NCI-H2107 treated with DMSO at 0.1 percent for 48 hours (cell line): ENCODE measurements around the gene TNFRSF4.

Source experiments
- DNase-seq: peaks from one replicate; lab custom pipeline; 2025; ENCODE audit not compliant: unreplicated experiment; lab: John Stamatoyannopoulos, UW

Gene TNFRSF4

DNA sequence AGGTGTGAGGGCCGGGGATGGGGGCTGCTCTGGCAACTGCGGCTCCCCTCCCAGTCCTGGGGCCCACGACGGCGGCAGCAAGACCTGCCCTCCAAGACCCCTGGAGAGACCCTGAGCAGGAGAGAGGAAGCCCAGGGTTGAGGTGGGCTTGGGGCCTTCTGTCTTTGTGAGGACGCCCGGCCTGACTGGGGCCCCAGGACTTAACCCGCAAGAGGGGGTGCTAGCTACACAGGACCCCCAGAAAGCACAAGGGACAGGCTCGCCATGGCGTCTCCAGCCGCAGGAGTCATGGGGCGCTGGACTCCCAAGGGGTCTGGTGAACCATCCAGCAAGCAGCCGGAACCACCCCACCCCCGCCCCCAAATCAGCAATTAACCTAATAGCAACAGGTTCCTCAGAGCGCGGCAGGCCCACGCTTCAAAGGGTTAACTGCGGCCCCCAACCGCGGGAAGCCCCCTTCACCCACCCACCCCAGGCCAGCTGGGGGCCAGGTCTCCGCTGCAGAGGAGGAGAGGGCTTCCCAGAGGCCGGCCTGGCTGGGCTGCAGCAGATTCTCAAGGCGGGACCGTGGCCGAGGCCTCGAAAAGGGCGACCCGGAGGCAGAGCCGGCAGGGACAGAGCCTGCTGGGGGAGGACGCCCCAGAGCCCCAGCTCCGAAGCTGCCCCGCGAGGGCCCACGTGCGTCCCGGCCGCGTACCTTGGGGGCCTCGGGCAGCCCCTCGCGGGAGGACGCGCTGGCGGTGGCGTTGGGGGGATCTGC, 32.0 kb upstream of the TNFRSF4 start:
- no peak for DNase-seq

DNA sequence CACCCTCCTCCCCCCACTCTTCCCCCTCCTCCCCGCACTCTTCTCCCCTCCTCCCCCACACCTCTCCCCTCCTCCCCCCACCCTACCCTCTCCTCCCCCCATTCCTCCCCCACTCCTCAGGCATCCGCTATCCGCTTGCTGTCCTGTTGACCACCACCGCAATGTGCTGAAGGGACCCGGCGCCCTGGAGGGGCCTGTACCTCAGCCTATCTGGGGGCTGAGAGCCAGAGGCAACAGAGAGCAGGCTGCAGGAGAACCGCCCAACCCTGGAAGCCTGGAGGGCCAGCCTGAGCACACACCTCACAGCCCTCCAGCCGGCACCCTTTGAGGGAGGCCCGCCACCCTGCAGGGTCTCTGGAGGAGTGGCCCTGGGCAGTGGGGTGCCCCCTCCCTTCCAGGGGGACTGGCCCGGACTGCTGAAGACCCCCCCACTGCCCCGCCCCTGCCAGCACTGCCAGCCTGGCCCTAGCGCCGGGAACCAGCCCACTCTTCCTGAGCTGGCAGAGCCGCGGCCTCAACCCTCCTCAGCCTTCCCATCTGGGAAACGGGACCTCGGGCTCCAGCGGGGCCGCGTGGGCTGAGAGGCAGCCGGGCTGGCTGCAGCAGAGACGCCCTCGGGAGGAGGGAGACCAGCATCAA, 31.3 kb upstream of the TNFRSF4 start:
- no peak for DNase-seq

DNA sequence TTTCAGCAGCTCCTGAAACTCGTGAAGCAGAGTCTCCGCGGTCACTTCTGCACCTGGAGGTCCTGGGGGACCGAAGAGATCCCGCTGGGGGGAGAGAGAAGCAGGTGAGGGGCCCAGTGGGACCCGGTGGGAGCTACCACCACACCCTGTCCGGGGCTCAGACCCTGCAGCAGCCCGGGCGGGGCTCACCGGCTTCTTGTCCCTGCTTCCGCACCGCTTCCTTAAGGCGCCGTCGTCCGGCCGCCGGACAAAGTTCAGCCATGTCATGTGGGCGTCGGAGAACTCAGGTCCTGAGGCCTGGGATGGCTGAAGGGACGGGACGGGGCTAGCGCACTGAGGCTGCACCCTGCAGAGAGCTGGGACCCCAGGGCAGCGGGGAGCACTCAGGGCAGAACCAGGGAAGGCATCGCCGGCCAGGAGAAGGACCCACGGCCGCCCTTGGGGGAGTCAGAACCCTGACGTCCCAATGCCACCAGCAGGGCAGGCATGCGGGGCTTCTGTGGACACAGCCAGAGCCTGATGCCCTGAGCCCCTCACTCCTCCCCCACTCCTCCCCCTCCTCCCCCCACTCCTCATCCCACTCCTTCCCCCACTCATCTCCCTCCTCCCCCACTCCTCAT, 30.3 kb upstream of the TNFRSF4 start:
- no peak for DNase-seq

DNA sequence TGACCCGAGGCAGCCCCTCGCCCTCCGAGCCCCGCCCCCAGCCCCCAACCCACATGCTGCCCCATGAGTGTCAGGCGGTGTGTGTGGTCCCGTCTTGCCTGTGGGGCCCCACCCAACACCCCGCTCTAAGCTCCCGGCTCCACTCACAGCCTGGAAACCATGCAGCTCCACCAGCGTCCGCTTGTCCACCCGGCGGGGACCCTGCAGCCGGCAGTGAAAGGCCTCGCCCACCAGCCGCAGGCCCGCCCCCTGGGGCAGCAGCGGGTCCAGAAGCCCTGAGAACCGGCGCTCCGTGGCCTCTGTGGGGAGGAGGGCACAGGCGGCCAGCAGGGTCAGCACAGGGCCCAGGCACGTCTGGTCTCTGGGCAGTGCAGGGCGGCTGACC, 29.8 kb upstream of the TNFRSF4 start:
- no peak for DNase-seq

DNA sequence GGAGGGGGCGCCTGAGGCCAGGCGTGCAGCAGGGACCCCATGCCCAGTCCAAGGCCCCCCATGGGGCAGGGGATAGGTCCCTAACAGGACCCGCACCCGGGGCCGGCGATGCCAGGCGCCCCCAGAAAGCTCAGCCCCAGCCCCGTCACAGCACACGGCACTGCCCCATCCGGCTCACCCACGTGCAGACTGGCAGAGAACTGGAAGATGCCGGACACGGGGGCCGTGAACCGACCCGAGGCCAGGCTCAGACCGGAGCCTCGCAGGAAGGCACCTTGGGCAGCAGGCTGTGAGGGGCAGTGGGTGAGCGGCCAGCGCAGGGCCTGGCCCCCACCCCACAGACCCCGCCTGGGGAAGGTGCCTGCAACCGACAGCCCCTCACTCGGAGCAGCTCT, 29.3 kb upstream of the TNFRSF4 start:
- DNase-seq, result no peak

DNA sequence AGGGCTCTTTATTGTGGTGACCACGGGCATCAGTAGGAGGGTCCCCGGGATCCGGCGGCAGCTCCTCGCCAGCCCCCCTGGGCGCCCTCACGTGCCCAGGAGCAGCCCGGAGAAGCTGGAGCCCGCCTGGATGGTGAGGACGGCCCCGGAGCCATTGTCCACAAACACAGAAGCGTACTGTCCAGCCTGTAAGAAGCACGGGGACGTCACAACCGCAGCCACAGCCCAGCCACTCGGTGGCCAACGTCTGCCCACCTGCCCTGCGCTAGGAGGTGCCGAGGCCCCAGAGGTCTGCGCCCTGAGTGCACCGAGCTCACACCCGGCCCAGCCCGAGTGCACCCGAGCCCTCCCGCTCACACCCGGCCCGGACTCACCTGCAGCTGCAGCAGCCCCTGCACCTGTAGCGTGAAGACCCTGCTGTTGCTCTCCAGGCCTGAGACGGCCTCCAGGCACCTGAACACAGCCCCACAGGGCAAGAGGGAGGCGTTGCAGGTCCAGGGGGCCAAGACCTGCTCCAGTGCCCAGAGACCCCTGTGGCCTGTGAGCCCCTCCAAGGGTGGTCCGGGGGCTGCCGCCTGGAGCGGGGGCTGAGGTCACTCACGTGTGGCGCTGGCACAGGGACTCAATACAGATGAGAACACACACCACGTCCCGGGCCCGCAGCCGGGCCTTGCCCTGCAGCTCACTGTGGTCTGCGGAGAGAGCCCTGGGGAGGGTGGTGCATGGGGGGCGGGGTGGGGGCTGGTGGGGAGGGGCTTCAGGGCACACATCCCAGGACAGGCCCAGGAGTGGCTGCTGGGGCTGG, 28.7 kb upstream of the TNFRSF4 start:
- DNase-seq, result no peak

DNA sequence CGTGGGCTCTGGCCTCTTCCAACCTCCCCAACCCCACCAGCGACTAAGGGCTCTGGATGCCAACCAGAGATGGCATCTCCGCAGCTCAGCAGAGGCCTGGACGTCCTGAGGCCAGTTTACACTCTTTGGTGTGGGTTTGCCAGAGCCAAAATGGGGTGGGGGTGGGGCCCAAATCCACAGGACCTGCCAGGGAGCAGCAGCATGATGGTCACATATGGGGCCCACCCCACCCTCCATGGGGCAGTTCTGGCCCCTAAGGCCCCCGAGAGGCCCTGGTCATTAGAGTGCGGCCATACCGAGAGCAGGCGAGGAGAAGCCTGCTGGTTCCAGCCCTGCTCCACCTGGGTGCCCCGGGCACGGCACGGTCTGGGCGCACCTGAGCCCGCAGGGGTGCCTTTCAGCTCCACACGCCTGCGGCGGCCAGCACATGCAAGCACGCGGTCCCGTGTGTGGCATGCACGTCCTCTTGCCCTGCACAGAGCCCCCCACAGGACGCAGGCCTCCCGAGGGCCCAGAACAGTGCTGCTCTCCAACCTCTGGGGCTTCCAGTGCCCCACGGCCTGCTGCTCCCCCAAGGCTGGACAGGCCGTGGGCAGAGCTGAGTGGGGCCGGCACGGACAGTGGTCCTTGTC, 27.8 kb upstream of the TNFRSF4 start:
- no peak for DNase-seq

DNA sequence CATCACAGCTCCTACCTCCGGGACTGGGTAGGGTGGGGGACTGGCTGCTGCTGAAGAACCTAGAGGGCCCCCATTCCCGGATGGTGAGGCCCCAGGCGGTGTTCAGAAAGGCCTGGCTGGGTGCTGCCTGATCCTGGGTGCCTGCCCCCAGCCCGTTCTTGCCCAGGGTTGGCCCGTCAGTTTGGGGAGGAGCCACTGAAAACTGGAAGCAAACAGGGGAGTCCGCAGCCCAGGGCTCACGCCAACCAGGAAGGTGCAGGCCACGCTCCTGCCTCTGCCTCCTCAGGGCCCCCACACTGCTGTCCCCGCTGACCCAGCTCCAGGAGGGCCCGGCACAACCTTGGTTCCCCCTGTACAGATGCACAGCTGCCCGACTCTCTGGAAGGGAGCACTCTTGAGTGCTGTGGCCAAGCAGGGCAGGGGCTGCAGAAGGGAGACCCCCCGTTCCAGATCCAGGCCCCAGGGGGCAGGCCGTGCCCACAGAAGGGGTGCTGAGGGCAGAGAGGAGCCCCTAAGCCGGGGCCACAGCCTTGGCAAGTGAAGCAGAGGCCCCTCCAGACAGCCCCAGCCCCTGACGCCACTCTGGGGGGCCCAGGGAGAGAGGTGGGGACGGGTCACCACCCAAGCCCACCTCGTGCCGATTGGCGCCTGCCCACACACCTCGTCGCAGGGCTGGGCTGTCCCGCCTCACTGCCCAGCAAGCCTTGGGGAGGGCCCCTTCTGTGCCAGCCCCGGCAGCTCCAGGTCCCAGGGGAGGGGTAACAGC, 27.1 kb upstream of the TNFRSF4 start:
- DNase-seq, result no peak

DNA sequence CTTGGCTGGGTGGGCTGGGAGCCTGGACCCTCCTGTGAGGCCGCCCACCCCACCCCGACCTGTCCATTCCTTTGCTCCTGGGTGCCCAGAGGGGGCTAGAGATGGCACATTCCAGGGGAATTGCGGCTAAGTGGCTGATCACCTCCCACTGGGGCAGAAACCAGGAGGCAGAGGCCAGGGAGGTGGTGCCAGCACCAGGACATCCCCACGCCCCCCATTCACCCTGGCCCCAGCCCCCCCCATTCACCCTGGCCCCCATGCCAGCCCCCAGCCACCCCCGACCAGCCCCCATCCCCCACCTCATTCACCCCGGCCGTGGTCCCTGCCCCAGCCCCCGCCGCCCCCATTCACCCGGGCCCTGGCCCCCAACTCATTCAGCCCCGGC, 26.4 kb upstream of the TNFRSF4 start:
- no peak for DNase-seq

DNA sequence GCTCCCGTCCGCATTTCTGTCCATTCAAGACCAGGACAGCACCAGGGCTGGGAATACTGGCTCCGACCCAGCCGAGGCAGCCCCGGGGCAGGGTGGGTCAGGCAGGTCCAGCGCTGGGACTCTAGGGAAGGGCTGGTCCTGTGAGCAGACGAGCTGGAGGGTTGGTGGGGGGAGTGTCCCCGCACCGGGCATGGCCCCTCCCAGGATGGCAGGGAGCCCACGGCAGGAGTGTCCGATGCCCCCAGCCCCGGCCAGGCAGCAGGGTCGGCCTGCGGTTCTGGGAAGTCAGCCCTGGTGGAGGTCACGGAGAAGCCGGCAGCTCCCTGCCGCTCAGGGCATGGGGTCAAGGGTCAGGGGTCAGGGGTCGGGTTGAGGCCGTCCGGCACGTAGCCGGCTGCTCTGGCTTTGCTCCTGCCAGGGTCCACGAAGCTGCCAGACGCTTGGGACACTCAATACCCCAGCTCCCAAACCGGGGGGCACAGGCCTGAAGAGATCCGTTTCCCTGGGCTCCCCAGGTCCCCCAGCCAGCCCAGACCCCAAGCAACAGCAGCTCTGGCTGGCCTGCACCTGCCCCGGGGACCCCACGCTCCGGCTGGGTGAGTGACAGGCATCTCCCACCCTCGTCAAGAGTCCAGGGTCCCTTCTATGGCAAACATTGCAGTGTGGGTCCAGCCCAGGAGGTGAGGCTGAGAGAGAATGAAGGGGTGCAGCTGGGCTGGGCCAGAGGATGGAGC, 25.8 kb upstream of the TNFRSF4 start:
- DNase-seq, result no peak

DNA sequence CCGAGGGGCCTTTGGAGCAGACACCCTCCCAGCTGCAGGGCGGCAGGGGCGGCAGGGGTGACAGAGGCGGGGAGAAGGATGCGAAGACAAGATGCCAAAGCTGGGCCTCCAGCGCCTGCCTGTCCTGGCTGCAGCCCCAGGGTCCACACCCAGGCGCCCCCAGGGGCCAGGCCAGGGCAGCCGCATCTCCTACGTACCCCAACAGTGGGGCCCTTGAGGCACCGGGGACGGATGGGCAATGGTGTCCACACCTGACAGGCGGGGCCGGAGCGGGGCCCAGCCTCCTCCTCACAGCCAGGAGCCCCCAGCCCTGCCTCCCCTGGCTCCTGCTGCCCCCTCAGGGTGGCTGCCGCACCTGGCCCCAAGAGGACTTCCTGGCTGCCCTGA, 25.3 kb upstream of the TNFRSF4 start:
- no peak for DNase-seq

DNA sequence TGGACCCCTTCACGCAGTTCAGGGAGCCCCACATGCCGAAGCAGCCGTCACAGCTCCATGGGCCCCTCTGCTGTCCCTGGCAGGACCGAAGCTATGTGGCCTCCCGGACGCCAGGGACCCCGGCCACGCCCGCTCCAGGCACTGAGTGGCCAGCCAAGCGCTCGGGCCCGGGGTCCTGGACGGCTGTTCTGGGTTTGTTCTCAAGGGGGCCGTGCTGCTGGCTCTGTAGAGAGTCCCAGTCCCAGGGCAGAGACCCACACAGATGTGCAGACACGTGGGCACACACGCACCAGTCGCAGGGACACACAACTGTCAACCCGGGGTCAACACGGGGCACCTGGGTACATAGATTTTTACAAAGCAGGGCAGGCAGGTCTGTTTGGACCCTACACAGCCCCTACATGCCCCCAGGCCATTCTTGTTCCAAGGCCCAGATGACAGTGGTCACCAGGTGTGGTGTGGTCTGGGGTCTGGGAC, 24.8 kb upstream of the TNFRSF4 start:
- no peak for DNase-seq

DNA sequence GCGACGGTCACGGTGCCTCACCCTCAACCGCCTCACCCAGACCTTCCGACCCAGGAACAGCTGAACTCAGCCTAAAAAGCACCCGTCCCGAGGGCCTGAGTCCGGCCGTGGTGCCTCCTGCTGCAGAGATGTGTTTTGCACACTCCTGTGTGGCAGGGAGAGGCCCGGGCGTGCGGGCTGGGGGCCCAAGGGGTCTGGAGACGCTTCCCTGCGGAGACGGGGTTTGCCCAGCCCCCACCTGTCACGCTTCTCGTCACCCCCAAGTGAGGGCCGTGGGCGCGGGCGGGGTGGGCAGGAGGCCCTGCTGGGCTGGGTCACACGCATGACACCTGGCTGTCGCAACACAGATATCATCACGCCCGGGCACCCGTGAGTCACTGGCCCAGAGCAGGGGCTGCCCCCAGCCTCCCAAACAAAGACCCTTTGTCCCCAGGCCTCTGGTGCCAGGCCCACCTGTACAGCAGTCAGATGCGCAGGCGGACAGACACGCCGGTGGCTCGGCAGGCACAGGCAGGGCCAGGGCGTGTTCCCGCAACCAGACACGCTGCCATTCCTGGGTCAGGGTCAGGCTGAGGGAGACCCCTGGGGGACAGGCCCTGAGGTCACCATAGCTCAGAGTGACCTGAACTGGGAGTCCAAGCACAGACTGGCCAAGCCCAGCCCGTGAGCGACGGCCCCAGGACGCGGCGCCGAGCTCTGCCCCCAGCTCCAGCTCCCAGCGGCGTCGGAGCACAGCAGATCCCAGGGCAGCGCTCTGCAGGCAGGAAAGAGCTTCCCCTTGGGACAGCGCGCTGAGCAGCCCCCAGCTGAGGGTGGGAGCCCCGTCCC, 24.1 kb upstream of the TNFRSF4 start:
- DNase-seq, result no peak

DNA sequence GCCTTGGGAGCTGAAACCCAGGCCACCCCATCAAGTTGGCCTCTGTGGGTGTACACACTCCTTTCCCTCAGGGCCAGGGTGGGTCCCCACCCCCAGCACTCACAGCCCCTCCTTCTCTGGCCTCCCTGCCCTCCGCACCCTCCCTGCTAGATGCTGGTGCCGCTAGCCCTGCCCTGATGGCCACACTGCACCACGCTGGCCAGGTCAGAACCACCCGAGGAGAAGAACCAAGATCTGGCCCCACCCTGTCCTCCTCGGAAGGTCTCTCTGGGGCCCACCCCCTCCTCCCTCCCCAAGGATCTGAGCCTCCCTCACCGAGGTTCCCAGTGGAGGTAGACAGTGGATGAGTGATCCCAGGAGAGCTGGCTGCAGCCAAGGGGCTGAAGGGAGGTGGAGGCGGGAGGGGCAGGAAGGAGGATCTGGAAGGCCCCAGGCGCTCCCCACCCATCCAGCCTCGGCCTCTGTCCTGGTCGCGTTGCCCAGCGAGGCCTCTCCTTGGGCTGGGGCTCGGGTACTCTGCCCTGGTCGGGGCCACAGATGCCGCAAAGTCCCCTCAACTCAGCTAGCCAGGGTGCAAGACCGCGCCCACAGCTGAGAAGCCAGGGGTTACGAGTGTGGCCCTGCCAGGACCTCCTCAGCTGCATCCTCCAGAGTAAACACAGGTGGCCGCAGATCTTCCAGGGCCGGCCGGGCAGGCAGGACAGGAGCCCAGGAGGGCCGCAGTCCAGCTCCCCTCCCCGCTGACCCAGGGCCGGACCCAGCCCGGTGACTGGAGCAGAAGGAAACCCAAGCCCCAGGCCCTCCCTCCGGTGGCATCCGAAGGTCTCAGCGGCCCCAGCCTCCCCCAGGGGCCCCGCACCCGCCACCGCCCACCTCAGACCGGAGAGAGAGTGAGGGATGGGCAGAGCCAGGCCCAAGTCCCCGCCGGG, 23.3 kb upstream of the TNFRSF4 start:
- DNase-seq, result no peak

DNA sequence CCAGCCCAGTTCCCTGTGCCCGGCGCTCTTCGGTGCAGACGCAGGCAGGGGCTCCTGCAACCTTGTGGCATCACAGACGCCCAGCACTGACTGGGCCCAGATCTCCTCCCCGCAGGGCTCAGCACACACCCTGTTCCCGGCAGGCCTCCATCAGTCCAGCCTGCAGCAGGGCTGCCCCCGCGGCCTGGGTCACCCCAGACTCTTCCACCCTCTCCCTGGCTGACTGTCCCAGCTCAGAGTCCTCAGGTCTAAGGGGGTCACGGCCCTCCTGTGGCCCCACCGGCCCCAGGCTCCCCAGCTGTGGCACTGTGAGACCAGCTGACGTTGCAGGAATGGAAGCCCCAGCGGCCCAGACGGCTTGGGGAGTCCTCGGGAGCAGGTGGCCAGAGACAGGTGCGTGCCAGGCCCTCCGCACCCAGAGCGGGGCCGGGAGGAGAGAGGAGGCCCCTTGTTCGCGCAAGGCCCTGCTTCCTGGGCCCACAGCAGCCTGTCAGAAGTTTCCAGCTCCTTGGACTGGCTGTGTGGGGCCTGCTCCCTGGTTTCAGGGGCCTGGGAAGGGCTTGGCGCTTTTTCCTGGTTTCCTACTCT, 22.3 kb upstream of the TNFRSF4 start:
- no peak for DNase-seq

DNA sequence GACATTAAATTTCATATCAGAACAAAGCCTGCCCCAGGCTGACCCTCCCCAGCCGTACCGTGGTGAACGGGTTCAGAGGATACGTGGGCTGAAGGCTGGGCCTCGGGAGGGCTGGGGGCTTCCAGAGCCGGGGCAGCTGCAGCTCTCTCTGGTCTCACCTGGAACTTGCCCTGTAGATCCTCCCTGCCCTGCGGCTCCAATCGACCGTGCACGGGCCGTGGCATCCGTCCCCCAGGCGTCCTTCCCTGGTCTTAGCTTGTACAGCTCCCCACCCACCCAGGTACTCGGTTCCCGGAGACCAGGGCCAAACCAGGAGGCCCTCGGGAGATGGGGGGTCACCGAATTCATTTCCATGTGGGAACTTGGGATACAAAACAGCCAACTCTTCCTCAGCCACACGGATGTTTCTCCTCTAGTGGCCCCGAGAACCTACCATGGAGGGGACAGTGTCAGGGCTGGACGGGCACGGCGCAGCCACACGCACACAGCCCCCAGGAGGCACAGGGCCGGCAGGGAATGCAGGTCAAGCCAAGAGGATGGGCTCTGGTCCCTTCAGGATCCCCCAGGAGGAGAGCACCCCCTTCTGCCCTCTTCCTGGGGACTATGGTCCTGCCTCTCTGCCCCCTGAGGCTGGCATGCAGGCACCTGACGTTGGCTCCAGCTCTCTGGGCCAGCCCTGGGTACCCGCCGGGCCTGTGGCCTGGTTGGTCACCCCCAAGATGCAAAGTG, 21.2 kb upstream of the TNFRSF4 start:
- no peak for DNase-seq
